Left forelimb (tissue), 1 donor: ENCODE results near the gene SPOP.

Experiments used
- DNase-seq: peaks from one replicate; pipeline ENCODE4 v3.0.0-alpha.2; 2018; ENCODE audit warnings: low spot score

SPOP gene

GRCh38 chr17:49585422-49586027 is 92.4 kb downstream of the SPOP start:
- no peak for DNase-seq

- DNase-seq: no peak
Observed at GRCh38 chr17:49583889-49584288, 94.0 kb downstream of the SPOP start.

- DNase-seq: peak; percentile 53
Observed at GRCh38 chr17:49583226-49583625, 94.7 kb downstream of the SPOP start.

GRCh38 chr17:49582789-49583188 is 95.1 kb downstream of the SPOP start:
- no peak for DNase-seq

GRCh38 chr17:49582055-49582722 is 95.7 kb downstream of the SPOP start:
- DNase-seq: peak; percentile 59

GRCh38 chr17:49581648-49581998 is 96.3 kb downstream of the SPOP start:
- DNase-seq: peak; percentile 58

- peak; percentile 61 for DNase-seq
Observed at GRCh38 chr17:49580981-49581647, 96.8 kb downstream of the SPOP start.

GRCh38 chr17:49580055-49580721 is 97.7 kb downstream of the SPOP start:
- peak; percentile 61 for DNase-seq

GRCh38 chr17:49579522-49579921 is 98.4 kb downstream of the SPOP start:
- no peak for DNase-seq

GRCh38 chr17:49578952-49579500 is 98.9 kb downstream of the SPOP start:
- peak; percentile 58 for DNase-seq

- peak; percentile 57 for DNase-seq
Observed at GRCh38 chr17:49578414-49578813, 99.5 kb downstream of the SPOP start.

GRCh38 chr17:49577963-49578362 is 99.9 kb downstream of the SPOP start:
- no peak for DNase-seq

- no peak for DNase-seq
Observed at GRCh38 chr17:49577650-49577934, 100.3 kb downstream of the SPOP start.

- DNase-seq: no peak
Observed at GRCh38 chr17:49576917-49577649, 100.8 kb downstream of the SPOP start.

GRCh38 chr17:49576088-49576916 is 101.6 kb downstream of the SPOP start:
- DNase-seq: no peak

- DNase-seq: no peak
Observed at GRCh38 chr17:49575679-49576087, 102.2 kb downstream of the SPOP start, which contains the start of gene NXPH3. TSS of gene NXPH3 (plus strand) at chr17:49575871. CDS start at chr17:49576220, 349 bp downstream.

- no peak for DNase-seq
Observed at GRCh38 chr17:49574945-49575678, 102.8 kb downstream of the SPOP start.

- DNase-seq: no peak
Observed at GRCh38 chr17:49574323-49574781, 103.5 kb downstream of the SPOP start.

- peak; percentile 17 for DNase-seq
Observed at GRCh38 chr17:49573510-49574322, 104.2 kb downstream of the SPOP start.
